IMR-90 (cell line): Measurements from ENCODE around the gene NCF2. TPM values are rescaled to one million over a fixed set of nuclear protein-coding genes. Genes with fewer than 3 reads are reported as not detected.

ENCODE experiments used
- ATAC-seq: fragments of 200-7000 bp; cut with Tn5 transposase; 2 replicates; pipeline ENCODE4 v1.9.1; 2020; ENCODE audit warnings: low read depth, mild to moderate bottlenecking, moderate library complexity
- BruUV-seq: library from RNA; stranded (reverse); fragments of 400-500 nt; replicated peaks from 2 replicates; lab custom pipeline; 2021; lab: Mats Ljungman, UMichigan
- CTCF ChIA-PET: fragments of 300-600 bp; formaldehyde crosslinking; extraction: SDS; loops from one replicate; lab custom pipeline; 2021; ENCODE audit warnings: antibody characterized with exemption; lab: Yijun Ruan, JAX
- POLR2A ChIA-PET: fragments of 300-600 bp; sonication (Branson Sonifier 250); formaldehyde crosslinking; loops from one replicate; lab custom pipeline; 2022; ENCODE audit warnings: antibody characterized with exemption; ENCODE audit not compliant: unreplicated experiment; lab: Charles Lee
- DNase-seq: peaks from one replicate; pipeline ENCODE4 v3.0.0; 2013
- H2AFZ ChIP-seq: replicated peaks from 2 replicates; pipeline ENCODE3; 2013; ENCODE audit warnings: low read length, mild to moderate bottlenecking; ENCODE audit not compliant: poor library complexity
- H2AK5ac ChIP-seq: 2 replicates; pipeline ENCODE4 v1.6.1; 2013; ENCODE audit warnings: low read depth, low read length, inconsistent platforms
- H2AK9ac ChIP-seq: replicated peaks from 2 replicates; pipeline ENCODE3; 2013; ENCODE audit warnings: mild to moderate bottlenecking, low read depth, low read length, moderate library complexity; ENCODE audit not compliant: poor library complexity
- H2BK120ac ChIP-seq: 2 replicates; pipeline ENCODE4 v1.6.1; 2013; ENCODE audit warnings: low read depth, low read length, inconsistent platforms
- H2BK15ac ChIP-seq: 3 replicates; pipeline ENCODE4 v1.6.1; 2013; ENCODE audit warnings: low read depth, low read length, inconsistent platforms
- H2BK20ac ChIP-seq: 2 replicates; pipeline ENCODE4 v1.6.1; 2013; ENCODE audit warnings: low read depth, mild to moderate bottlenecking, inconsistent platforms, low read length, moderate library complexity
- H2BK5ac ChIP-seq: 2 replicates; pipeline ENCODE4 v1.6.1; 2013; ENCODE audit warnings: mild to moderate bottlenecking, low read depth, low read length, inconsistent platforms; ENCODE audit not compliant: poor library complexity, severe bottlenecking
- H3K14ac ChIP-seq: replicated peaks from 2 replicates; pipeline ENCODE4 v1.6.1; 2013; ENCODE audit warnings: low read depth, low read length, inconsistent platforms
- H3K18ac ChIP-seq: 2 replicates; pipeline ENCODE4 v1.6.1; 2013; ENCODE audit warnings: low read depth, low read length, control low read depth
- H3K23ac ChIP-seq: 2 replicates; pipeline ENCODE4 v1.6.1; 2013; ENCODE audit warnings: low read depth, low read length, inconsistent platforms
- H3K27ac ChIP-seq: 2 replicates; pipeline ENCODE4 v1.5.1; 2013; ENCODE audit warnings: mild to moderate bottlenecking, control low read depth, low read length; ENCODE audit not compliant: insufficient read depth
- H3K27me3 ChIP-seq: 2 replicates; pipeline ENCODE4 v1.6.1; 2013; ENCODE audit warnings: low read length; ENCODE audit not compliant: control insufficient read depth, insufficient read depth
- H3K36me3 ChIP-seq: 2 replicates; pipeline ENCODE4 v1.6.1; 2013; ENCODE audit warnings: low read length, mixed read lengths; ENCODE audit not compliant: control insufficient read depth, insufficient read depth
- H3K4ac ChIP-seq: 2 replicates; pipeline ENCODE4 v1.6.1; 2013; ENCODE audit warnings: low read depth, low read length, inconsistent platforms
- H3K4me1 ChIP-seq: 2 replicates; pipeline ENCODE4 v1.6.1; 2013; ENCODE audit warnings: low read length, mixed read lengths; ENCODE audit not compliant: control insufficient read depth, insufficient read depth
- H3K4me2 ChIP-seq: 2 replicates; pipeline ENCODE4 v1.6.1; 2013; ENCODE audit warnings: low read depth, mild to moderate bottlenecking, control low read depth, low read length, moderate library complexity
- H3K4me3 ChIP-seq: 2 replicates; pipeline ENCODE4 v1.5.1; 2013; ENCODE audit warnings: low read depth, mild to moderate bottlenecking, control low read depth, low read length, moderate library complexity; ENCODE audit not compliant: insufficient read depth
- H3K56ac ChIP-seq: 2 replicates; pipeline ENCODE4 v1.6.1; 2013; ENCODE audit warnings: low read length, inconsistent platforms; ENCODE audit not compliant: insufficient read depth; ENCODE audit errors: extremely low read depth
- H3K79me1 ChIP-seq, 2 experiments: 2 replicates each; pipeline ENCODE4 v1.6.1; 2013; ENCODE audit warnings: low read length in 2 of 2, inconsistent platforms in 1 of 2, low read depth in 1 of 2
- H3K9ac ChIP-seq: 2 replicates; pipeline ENCODE4 v1.6.1; 2013; ENCODE audit warnings: low read depth, low read length, control low read depth
- H3K9me1 ChIP-seq: 2 replicates; pipeline ENCODE4 v1.6.1; 2013; ENCODE audit warnings: low read length, inconsistent platforms; ENCODE audit not compliant: insufficient read depth
- H3K9me3 ChIP-seq: 2 replicates; pipeline ENCODE4 v1.6.1; 2013; ENCODE audit warnings: low read length; ENCODE audit not compliant: control insufficient read depth, insufficient read depth
- H4K20me1 ChIP-seq: 2 replicates; pipeline ENCODE4 v1.6.1; 2013; ENCODE audit warnings: low read length, inconsistent platforms; ENCODE audit not compliant: insufficient read depth
- H4K5ac ChIP-seq: 2 replicates; pipeline ENCODE4 v1.6.1; 2013; ENCODE audit warnings: mild to moderate bottlenecking, low read depth, low read length, control low read depth
- H4K8ac ChIP-seq, 2 experiments: 2 replicates each; pipeline ENCODE4 v1.6.1; 2013; ENCODE audit warnings: low read depth in 2 of 2, low read length in 2 of 2, control low read depth in 1 of 2, inconsistent platforms in 1 of 2
- H4K91ac ChIP-seq: 2 replicates; pipeline ENCODE4 v1.6.1; 2013; ENCODE audit warnings: low read depth, low read length, inconsistent platforms; ENCODE audit not compliant: insufficient read depth
- BHLHE40 ChIP-seq: fragments of 150-350 bp; IDR thresholded peaks from 2 replicates; pipeline ENCODE4 v1.6.1; 2016; ENCODE audit warnings: mild to moderate bottlenecking, low read depth, low read length
- CEBPB ChIP-seq: IDR thresholded peaks from 2 replicates; pipeline ENCODE4 v1.6.1; 2012; ENCODE audit warnings: low read depth, low read length, improper control_type of control experiment
- CHD1 ChIP-seq: IDR thresholded peaks from 2 replicates; pipeline ENCODE4 v1.6.1; 2012; ENCODE audit warnings: low read depth, low read length, improper control_type of control experiment
- CTCF ChIP-seq: conservative IDR thresholded peaks from 2 replicates; pipeline ENCODE4 v1.5.1; 2012; ENCODE audit warnings: mild to moderate bottlenecking, low read depth, low read length, improper control_type of control experiment
- ELK1 ChIP-seq: fragments of 150-350 bp; IDR thresholded peaks from 2 replicates; pipeline ENCODE4 v1.6.1; 2016; ENCODE audit warnings: low read depth, mild to moderate bottlenecking, low read length, moderate library complexity, borderline replicate concordance
- FOS ChIP-seq: fragments of 150-350 bp; IDR thresholded peaks from 2 replicates; pipeline ENCODE4 v1.6.1; 2016; ENCODE audit warnings: low read depth, low read length
- MAFK ChIP-seq: IDR thresholded peaks from 2 replicates; pipeline ENCODE4 v1.6.1; 2012; ENCODE audit warnings: low read depth, low read length, improper control_type of control experiment
- MAZ ChIP-seq: IDR thresholded peaks from 2 replicates; pipeline ENCODE4 v1.6.1; 2012; ENCODE audit warnings: low read depth, mild to moderate bottlenecking, low read length, improper control_type of control experiment, moderate library complexity, borderline replicate concordance
- MXI1 ChIP-seq: IDR thresholded peaks from 2 replicates; pipeline ENCODE4 v1.6.1; 2012; ENCODE audit warnings: low read depth, mild to moderate bottlenecking, low read length, moderate library complexity, borderline replicate concordance
- NFE2L2 ChIP-seq: fragments of 150-350 bp; IDR thresholded peaks from 2 replicates; pipeline ENCODE4 v1.6.1; 2016; ENCODE audit warnings: low read depth, mild to moderate bottlenecking, low read length
- POLR2A ChIP-seq: IDR thresholded peaks from 2 replicates; pipeline ENCODE4 v1.6.1; 2012; ENCODE audit warnings: mild to moderate bottlenecking, low read depth, low read length
- RAD21 ChIP-seq: IDR thresholded peaks from 2 replicates; pipeline ENCODE4 v1.6.1; 2012; ENCODE audit warnings: low read length, improper control_type of control experiment
- RCOR1 ChIP-seq: IDR thresholded peaks from 2 replicates; pipeline ENCODE4 v1.6.1; 2012; ENCODE audit warnings: mild to moderate bottlenecking, low read length, improper control_type of control experiment; ENCODE audit not compliant: insufficient replicate concordance
- RFX5 ChIP-seq: IDR thresholded peaks from 2 replicates; pipeline ENCODE4 v1.8.0; 2012; ENCODE audit warnings: low read depth, mild to moderate bottlenecking, low read length, moderate library complexity
- SMC3 ChIP-seq: fragments of 150-350 bp; IDR thresholded peaks from 2 replicates; pipeline ENCODE4 v1.6.1; 2016; ENCODE audit warnings: low read depth, mild to moderate bottlenecking, antibody characterized with exemption, low read length, moderate library complexity
- USF2 ChIP-seq: fragments of 150-350 bp; IDR thresholded peaks from 2 replicates; pipeline ENCODE4 v1.6.1; 2017; ENCODE audit warnings: mild to moderate bottlenecking, antibody characterized with exemption, low read length, low read depth
- WGBS, 2 experiments: methylation state at CpG; one replicate each; pipeline versions ENCODE4 v1.1.5 to v1.1.7; 2013; ENCODE audit warnings: missing lambda C conversion rate in 2 of 2; ENCODE audit not compliant: insufficient read length in 1 of 2; ENCODE audit errors: extremely low coverage in 2 of 2; 5-methylcytosine and 5-hydroxymethylcytosine counted together
- dilution Hi-C: fragments of 300-500 bp; cut with HindIII; formaldehyde crosslinking; loops from one replicate; pipeline ENCODE4 v1.14.3; 2018; ENCODE audit warnings: low sequenced_read_pairs; ENCODE audit not compliant: unreplicated experiment
- in situ Hi-C: fragments of 300-500 bp; cut with MboI; formaldehyde crosslinking; loops from 3 replicates; pipeline ENCODE4 v1.14.3; 2019; ENCODE audit warnings: low sequenced_read_pairs, inconsistent platforms, mixed read lengths
- intact Hi-C: fragments of 100-400 bp; cut with micrococcal nuclease; formaldehyde crosslinking; loops from 2 replicates; pipeline ENCODE4 v1.10.0; 2022
- polyA plus RNA-seq, 3 experiments: library from polyadenylated mRNA; depleted of rRNA; stranded (reverse); fragments of >200 nt; gene quantifications; 2 replicates each; pipeline ENCODE4 v1.2.3, GENCODE V29; 2012; ENCODE audit warnings: low replicate concordance in 1 of 3
- total RNA-seq: library from RNA; depleted of rRNA; stranded (reverse); fragments of >200 nt; gene quantifications from 2 replicates; pipeline ENCODE4 v1.2.3, GENCODE V29; 2012

The NCF2 gene
- total and polyA plus RNA-seq, 2 of the 4 experiments (the other 2 are of a cell fraction), result 3.2 to 4.2 TPM

- no TSS peak for BruUV-seq
- no peak overlapping the region for H3K4me3 ChIP-seq
- H3K14ac ChIP-seq, result no peak overlapping the region
- no peaks in the 10 kb centered on the region for H3K27me3 ChIP-seq
- H4K20me1 ChIP-seq, result no peaks in the 10 kb centered on the region
- H3K27ac ChIP-seq, result no peak overlapping the region
- H4K5ac ChIP-seq, result no peak overlapping the region
- no CpG with 5 or more reads among the region's 7 CpGs for WGBS, 2 experiments
- ChIA-PET CTCF (no interaction called here), POLR2A (no interaction called here)
- no peak overlapping the region for H2AFZ ChIP-seq
- H3K9me3 ChIP-seq, result no peaks in the 10 kb centered on the region
- no peak overlapping the region for H3K18ac ChIP-seq
- H3K4me2 ChIP-seq, result no peak overlapping the region
- DNase-seq (no peak), ATAC-seq (no peak)
- peaks cover 4 to 18% of the 10 kb centered on the region in 2 experiments for H3K79me1 ChIP-seq
- no peaks in the 10 kb centered on the region for H3K4me1 ChIP-seq
- no peak overlapping the region for H3K56ac ChIP-seq
- H3K9ac ChIP-seq, result no peak overlapping the region
- intact Hi-C loops, result loop anchor here (10.0 kb wide), 2 partner anchors 416 to 746 kb away; partner anchors contain the start of genes C1orf21 and TSEN15
- TF ChIP-seq USF2, result no peak
- no peak for TF ChIP-seq FOS
- no peak for TF ChIP-seq ELK1
- TF ChIP-seq MXI1, result no peak
- TF ChIP-seq BHLHE40, result no peak
- TF ChIP-seq MAZ, result no peak
- TF ChIP-seq RAD21, result no peak
- TF ChIP-seq CTCF, result no peak
- TF ChIP-seq CHD1, result no peak
- no peak for TF ChIP-seq NFE2L2
- no peak for TF ChIP-seq CEBPB
- no peak for TF ChIP-seq POLR2A
- no peak for TF ChIP-seq MAFK
- no peak for TF ChIP-seq RCOR1
- TF ChIP-seq RFX5, result no peak
- TF ChIP-seq SMC3, result no peak
- no peak overlapping the region for H3K23ac ChIP-seq
- in situ Hi-C loops, result no loop called here
- dilution Hi-C loops, result no loop called here
- H2BK20ac ChIP-seq, result no peak overlapping the region
- no peak overlapping the region for H4K91ac ChIP-seq
- no peak overlapping the region for H2BK120ac ChIP-seq
- H2BK5ac ChIP-seq, result no peak overlapping the region
- no peak overlapping the region for H2BK15ac ChIP-seq
- no peaks in the 10 kb centered on the region for H3K9me1 ChIP-seq
- H2AK9ac ChIP-seq, result no peak overlapping the region
- H3K36me3 ChIP-seq, result no peaks in the 10 kb centered on the region
- H2AK5ac ChIP-seq, result no peak overlapping the region
- no peak overlapping the region for H3K4ac ChIP-seq
- H4K8ac ChIP-seq, result no peak overlapping the region
These were observed 48.6 kb upstream of the NCF2 start for GRCh38 chr1:183638649-183639387.
